HEK293 (cell line): ENCODE measurements around the gene ASCL4.

Source experiments
- CTCF ChIA-PET: fragments of 350-600 bp; formaldehyde crosslinking; extraction: SDS; loops from one replicate; lab custom pipeline; 2021; ENCODE audit warnings: antibody characterized with exemption; lab: Yijun Ruan, JAX
- POLR2A ChIA-PET: fragments of 300-600 bp; formaldehyde crosslinking; extraction: SDS; loops from one replicate; lab custom pipeline; 2020; ENCODE audit warnings: antibody characterized with exemption, inconsistent platforms; lab: Yijun Ruan, JAX
- H3K27ac ChIP-seq: fragments of 200-500 bp; sonication (Bioruptor generic); 2 replicates; pipeline ENCODE4 v1.5.1; 2014; ENCODE audit warnings: low read depth, low read length, control low read depth, inconsistent platforms; ENCODE audit errors: extremely low read depth
- H3K36me3 ChIP-seq, 2 experiments: fragments of 200-500 bp in 1 of 2; sonication (Bioruptor generic) in 1 of 2; 1 replicate in 1 of 2; 2 replicates in 1 of 2; pipeline ENCODE4 v1.5.1; 2014 to 2017; ENCODE audit warnings: inconsistent platforms in 2 of 2, low read length in 2 of 2; ENCODE audit not compliant: control insufficient read depth in 2 of 2, insufficient read depth in 1 of 2
- H3K4me1 ChIP-seq: fragments of 200-500 bp; sonication (Bioruptor generic); 2 replicates; pipeline ENCODE4 v1.5.1; 2014; ENCODE audit warnings: mild to moderate bottlenecking, low read length, inconsistent platforms; ENCODE audit not compliant: control insufficient read depth, insufficient read depth
- H3K4me3 ChIP-seq: 2 replicates; pipeline ENCODE4 v1.5.1; 2011; ENCODE audit warnings: low read depth, mild to moderate bottlenecking, control low read depth, low read length, moderate library complexity
- H3K9me3 ChIP-seq: fragments of 200-500 bp; sonication (Bioruptor generic); 2 replicates; pipeline ENCODE4 v1.5.1; 2014; ENCODE audit warnings: low read depth, low read length, inconsistent platforms; ENCODE audit not compliant: control insufficient read depth, insufficient read depth
- EGR2 ChIP-seq: fragments of 450-650 bp; formaldehyde crosslinking; IDR thresholded peaks from 2 replicates; pipeline ENCODE4 v1.5.1; 2016; ENCODE audit warnings: low read depth, missing biosample characterization, missing genetic modification characterization
- GLIS1 ChIP-seq: fragments of 450-650 bp; formaldehyde crosslinking; IDR thresholded peaks from 2 replicates; pipeline ENCODE4 v1.5.1; 2016; ENCODE audit warnings: missing biosample characterization, missing genetic modification characterization
- GLIS2 ChIP-seq: fragments of 450-650 bp; formaldehyde crosslinking; IDR thresholded peaks from 2 replicates; pipeline ENCODE4 v1.5.1; 2016; ENCODE audit warnings: missing biosample characterization, missing genetic modification characterization
- HOXD13 ChIP-seq: sonication (generic); formaldehyde crosslinking; IDR thresholded peaks from 2 replicates; pipeline ENCODE4 v1.8.0; 2022; ENCODE audit warnings: missing genetic modification reagents, borderline replicate concordance
- KLF16 ChIP-seq: fragments of 450-650 bp; formaldehyde crosslinking; IDR thresholded peaks from 2 replicates; pipeline ENCODE4 v1.5.1; 2017; ENCODE audit warnings: missing biosample characterization, missing genetic modification characterization
- PATZ1 ChIP-seq: fragments of 450-650 bp; formaldehyde crosslinking; IDR thresholded peaks from 2 replicates; pipeline ENCODE4 v1.5.1; 2016; ENCODE audit warnings: missing biosample characterization, missing genetic modification characterization
- PBX3 ChIP-seq: sonication (generic); formaldehyde crosslinking; IDR thresholded peaks from 2 replicates; pipeline ENCODE4 v1.8.1; 2022; ENCODE audit warnings: mild to moderate bottlenecking, moderate library complexity, missing genetic modification reagents
- SCRT2 ChIP-seq: fragments of 450-650 bp; formaldehyde crosslinking; IDR thresholded peaks from 2 replicates; pipeline ENCODE4 v1.5.1; 2016; ENCODE audit warnings: missing biosample characterization, missing genetic modification characterization
- SP2 ChIP-seq: fragments of 450-650 bp; formaldehyde crosslinking; IDR thresholded peaks from 2 replicates; pipeline ENCODE4 v1.5.1; 2016; ENCODE audit warnings: missing biosample characterization, missing genetic modification characterization
- YY1 ChIP-seq: fragments of 450-650 bp; formaldehyde crosslinking; IDR thresholded peaks from 2 replicates; pipeline ENCODE4 v1.5.1; 2018; ENCODE audit warnings: missing biosample characterization, missing genetic modification characterization
- ZBTB20 ChIP-seq: fragments of 450-650 bp; formaldehyde crosslinking; IDR thresholded peaks from 2 replicates; pipeline ENCODE4 v1.5.1; 2016; ENCODE audit warnings: missing biosample characterization, missing genetic modification characterization
- ZBTB21 ChIP-seq: fragments of 450-650 bp; formaldehyde crosslinking; IDR thresholded peaks from 2 replicates; pipeline ENCODE4 v1.5.1; 2017; ENCODE audit warnings: missing biosample characterization, missing genetic modification characterization
- ZBTB26 ChIP-seq: fragments of 450-650 bp; formaldehyde crosslinking; optimal IDR thresholded peaks from 2 replicates; pipeline ENCODE3; 2016; ENCODE audit warnings: missing biosample characterization, mild to moderate bottlenecking, missing genetic modification characterization
- ZFHX2 ChIP-seq: fragments of 450-650 bp; formaldehyde crosslinking; conservative IDR thresholded peaks from 2 replicates; pipeline ENCODE4 v1.5.1; 2016; ENCODE audit warnings: missing biosample characterization, missing genetic modification characterization
- ZIC2 ChIP-seq: fragments of 450-650 bp; formaldehyde crosslinking; IDR thresholded peaks from 2 replicates; pipeline ENCODE4 v1.5.1; 2016; ENCODE audit warnings: missing biosample characterization, missing genetic modification characterization
- ZNF10 ChIP-seq: fragments of 450-650 bp; formaldehyde crosslinking; IDR thresholded peaks from 2 replicates; pipeline ENCODE4 v1.5.1; 2017; ENCODE audit warnings: missing biosample characterization, missing genetic modification characterization
- ZNF157 ChIP-seq: fragments of 450-650 bp; formaldehyde crosslinking; IDR thresholded peaks from 2 replicates; pipeline ENCODE4 v1.5.1; 2016; ENCODE audit warnings: missing biosample characterization, missing genetic modification characterization
- ZNF16 ChIP-seq: fragments of 450-650 bp; formaldehyde crosslinking; IDR thresholded peaks from 2 replicates; pipeline ENCODE4 v1.5.1; 2016; ENCODE audit warnings: low read depth, missing biosample characterization, missing genetic modification characterization
- ZNF169 ChIP-seq: fragments of 450-650 bp; formaldehyde crosslinking; IDR thresholded peaks from 2 replicates; pipeline ENCODE4 v1.5.1; 2016; ENCODE audit warnings: missing biosample characterization, missing genetic modification characterization
- ZNF18 ChIP-seq: fragments of 450-650 bp; formaldehyde crosslinking; IDR thresholded peaks from 2 replicates; pipeline ENCODE4 v1.5.1; 2016; ENCODE audit warnings: missing biosample characterization, missing genetic modification characterization
- ZNF19 ChIP-seq: fragments of 450-650 bp; formaldehyde crosslinking; IDR thresholded peaks from 2 replicates; pipeline ENCODE4; 2016; ENCODE audit warnings: missing biosample characterization, missing genetic modification characterization, low read depth
- ZNF2 ChIP-seq: fragments of 450-650 bp; formaldehyde crosslinking; IDR thresholded peaks from 2 replicates; pipeline ENCODE4 v1.5.1; 2016; ENCODE audit warnings: missing biosample characterization, missing genetic modification characterization
- ZNF24 ChIP-seq: fragments of 450-650 bp; formaldehyde crosslinking; IDR thresholded peaks from 2 replicates; pipeline ENCODE4 v1.5.1; 2016; ENCODE audit warnings: missing biosample characterization, missing genetic modification characterization
- ZNF335 ChIP-seq: fragments of 450-650 bp; formaldehyde crosslinking; conservative IDR thresholded peaks from 2 replicates; pipeline ENCODE4 v1.5.1; 2016; ENCODE audit warnings: missing biosample characterization, missing genetic modification characterization
- ZNF423 ChIP-seq: fragments of 450-650 bp; formaldehyde crosslinking; IDR thresholded peaks from 2 replicates; pipeline ENCODE4 v1.5.1; 2016; ENCODE audit warnings: missing biosample characterization, missing genetic modification characterization
- ZNF580 ChIP-seq: fragments of 450-650 bp; formaldehyde crosslinking; IDR thresholded peaks from 2 replicates; pipeline ENCODE4 v1.5.1; 2016; ENCODE audit warnings: missing biosample characterization, missing genetic modification characterization
- ZNF610 ChIP-seq: fragments of 450-650 bp; formaldehyde crosslinking; IDR thresholded peaks from 2 replicates; pipeline ENCODE4 v1.5.1; 2016; ENCODE audit warnings: missing biosample characterization, missing genetic modification characterization, borderline replicate concordance
- ZNF837 ChIP-seq: fragments of 450-650 bp; formaldehyde crosslinking; IDR thresholded peaks from 2 replicates; pipeline ENCODE4 v1.5.1; 2016; ENCODE audit warnings: missing biosample characterization, missing genetic modification characterization
- ZSCAN23 ChIP-seq: fragments of 450-650 bp; formaldehyde crosslinking; IDR thresholded peaks from 2 replicates; pipeline ENCODE4 v1.5.1; 2016; ENCODE audit warnings: missing biosample characterization, missing genetic modification characterization
- ZSCAN5A ChIP-seq: fragments of 450-650 bp; formaldehyde crosslinking; IDR thresholded peaks from 2 replicates; pipeline ENCODE4 v1.5.1; 2016; ENCODE audit warnings: missing biosample characterization, missing genetic modification characterization

ASCL4 gene

GRCh38 chr12:107775093-107775721, 703 bp downstream of the ASCL4 start:
- Histone ChIP-seq H3K4me3 (peak overlapping the region; percentile 30), H3K4me1 (no peaks in the 10 kb centered on the region), H3K9me3 (no peaks in the 10 kb centered on the region), H3K36me3 (no peaks in the 10 kb centered on the region), H3K27ac (no peak overlapping the region)
- CTCF ChIA-PET: no interaction called here
- POLR2A ChIA-PET: interaction anchor here (1.2 kb wide), 1 partner anchor 89 kb away, joined by 4 read pairs; no protein-coding TSS in a partner anchor
- no peak for TF ChIP-seq ZNF837 (tag by site-specific recombination)
- peak; percentile 18; the same call in 1 of the 2 replicates for TF ChIP-seq ZBTB20
- TF ChIP-seq ZSCAN23 (tag by site-specific recombination): no peak
- no peak for TF ChIP-seq ZNF18 (tag by site-specific recombination)
- peak; percentile 62 for TF ChIP-seq ZNF335 (tag by site-specific recombination)
- peak; percentile 56 for TF ChIP-seq SCRT2 (tag by site-specific recombination)
- TF ChIP-seq GLIS1 (tag by site-specific recombination): peak; percentile 67
- TF ChIP-seq ZIC2 (tag by site-specific recombination): peak; percentile 77
- 0 out of 2 replicates have a peak, but pooled peaks have one; percentile 32 for TF ChIP-seq PBX3 (CRISPR knock-in tag)
- TF ChIP-seq ZNF169 (tag by site-specific recombination): no peak
- TF ChIP-seq SP2: no peak
- TF ChIP-seq GLIS2 (tag by site-specific recombination): peak; percentile 83
- TF ChIP-seq ZNF16: no peak
- TF ChIP-seq ZNF19: no peak
- peak; percentile 80; the same call in 1 of the 2 replicates for TF ChIP-seq ZNF610 (tag by site-specific recombination)
- no peak for TF ChIP-seq ZSCAN5A (tag by site-specific recombination)
- no peak for TF ChIP-seq KLF16
- TF ChIP-seq PATZ1 (tag by site-specific recombination): 0 out of 2 replicates have a peak, but pooled peaks have one; percentile 22
- no peak for TF ChIP-seq ZNF580 (tag by site-specific recombination)
- no peak for TF ChIP-seq ZNF10 (tag by site-specific recombination)
- peak; percentile 34; the same call in 1 of the 2 replicates for TF ChIP-seq ZNF2 (tag by site-specific recombination)
- no peak for TF ChIP-seq HOXD13
- no peak for TF ChIP-seq EGR2 (tag by site-specific recombination)
- no peak for TF ChIP-seq ZBTB21
- peak; percentile 41 for TF ChIP-seq ZFHX2 (tag by site-specific recombination)
- TF ChIP-seq ZNF157 (tag by site-specific recombination): no peak
- TF ChIP-seq ZNF24 (tag by site-specific recombination): no peak
- peak; percentile 95 for TF ChIP-seq ZBTB26 (tag by site-specific recombination)
- peak; percentile 56; the same call in 1 of the 2 replicates for TF ChIP-seq ZNF423 (tag by site-specific recombination)
- no peak for TF ChIP-seq YY1 (tag by site-specific recombination)
